ENCODE measurements around the gene DGAT2.

DGAT2 gene

DNA sequence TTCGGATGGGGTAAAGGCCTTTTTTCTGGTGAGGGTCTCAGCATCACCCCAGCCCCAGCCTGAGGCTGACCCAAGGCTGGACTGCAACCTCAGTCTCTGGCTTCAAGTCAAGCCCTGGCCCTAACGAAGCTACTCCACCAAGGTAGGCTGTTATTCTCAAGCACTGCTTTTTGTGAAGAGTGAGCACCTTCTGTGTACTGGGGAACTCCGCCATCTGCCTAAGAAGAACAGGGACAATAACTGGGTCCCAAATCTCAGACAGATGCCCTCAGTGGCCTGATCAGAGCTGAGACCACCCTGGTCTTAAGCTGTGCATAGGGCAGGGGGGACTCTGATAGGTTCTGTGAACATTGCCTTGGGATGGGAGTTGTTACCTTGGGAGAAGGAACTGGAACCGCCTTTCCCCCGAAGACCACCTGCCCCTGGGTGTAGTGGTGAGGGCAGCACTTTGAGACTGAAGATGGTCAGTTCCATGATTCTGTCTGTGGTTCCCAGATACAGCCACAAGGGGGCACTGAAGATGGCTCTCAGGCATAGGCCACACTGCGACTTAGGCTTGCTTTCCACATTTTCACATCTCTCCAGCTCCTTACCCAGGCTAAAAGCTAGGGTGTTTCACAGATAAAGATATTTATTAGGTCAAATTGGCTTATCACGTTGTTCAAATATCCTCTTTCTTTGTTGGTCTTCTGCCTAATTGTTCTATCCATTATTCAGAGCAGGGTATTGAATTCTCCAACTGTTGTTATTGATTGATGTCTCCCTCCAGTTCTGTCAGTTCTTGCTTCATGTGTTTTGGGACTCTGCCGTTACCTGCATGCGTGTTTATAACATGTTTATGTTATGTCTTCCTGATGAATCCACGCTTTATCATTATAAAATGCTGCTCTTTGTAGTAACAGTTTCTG lies 34.6 kb downstream of the DGAT2 start:
- peak; percentile 80 to 83 for DNase-seq

DNA sequence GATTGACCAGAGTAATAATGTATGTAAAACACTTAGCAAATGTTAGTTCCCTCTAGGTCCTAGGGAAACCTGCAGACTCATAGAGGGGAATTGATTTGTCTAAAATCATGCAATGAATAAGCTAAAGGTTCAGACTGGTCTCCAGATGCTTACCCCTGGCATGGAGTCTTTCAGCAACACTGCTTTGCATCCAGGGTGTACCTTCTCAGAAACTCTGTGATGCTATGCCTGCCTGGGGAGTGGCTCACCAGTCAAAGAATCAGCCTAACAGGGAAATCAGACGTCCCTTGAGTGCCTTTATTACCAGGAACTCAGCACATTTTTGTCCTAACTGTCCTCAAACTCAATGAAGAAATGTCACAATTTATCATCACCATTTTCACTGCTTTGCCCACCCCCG lies 40.5 kb downstream of the DGAT2 start:
- DNase-seq, result no peak

GRCh38 chr11:75809991-75810390 lies 41.4 kb downstream of the DGAT2 start:
- DNase-seq, result no peak

DNA sequence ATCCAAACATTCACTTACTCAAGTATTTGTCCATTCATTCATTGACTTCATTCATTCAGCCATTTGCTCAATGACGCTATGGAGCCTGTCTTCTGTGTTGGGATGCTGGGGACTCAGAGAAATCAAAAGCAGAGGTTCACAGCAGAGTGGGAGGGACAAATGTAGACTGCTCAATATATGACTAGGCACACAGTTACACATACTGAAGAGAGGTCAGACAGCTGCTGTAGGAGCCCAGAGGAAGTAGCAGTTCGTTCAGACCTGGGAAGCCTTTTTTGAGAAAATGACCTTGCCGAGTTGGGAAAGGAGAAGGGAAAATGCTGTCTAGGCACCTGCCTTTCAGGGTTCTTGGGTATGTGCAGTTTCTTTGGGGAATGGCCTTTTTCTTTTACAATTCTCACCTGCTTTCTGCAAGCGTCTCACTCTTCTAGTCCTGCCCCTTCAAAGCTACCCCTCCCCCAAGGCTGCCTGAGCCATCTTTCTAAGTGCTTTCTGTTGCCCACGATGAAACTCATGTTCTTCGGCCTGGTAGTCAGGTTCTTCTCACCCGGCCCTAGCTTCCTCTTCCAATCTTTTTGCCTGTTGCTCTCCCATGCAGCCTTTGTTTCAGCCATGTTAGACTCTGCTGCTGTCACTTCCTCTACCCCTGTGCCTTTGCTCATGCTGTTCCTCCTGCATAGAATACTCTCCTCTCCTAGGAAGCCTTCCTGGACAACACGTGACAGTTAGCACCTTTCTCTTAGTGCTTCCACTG lies 42.2 kb downstream of the DGAT2 start:
- DNase-seq, result no peak

GRCh38 chr11:75811485-75811884 lies 42.9 kb downstream of the DGAT2 start:
- DNase-seq, result no peak

DNA sequence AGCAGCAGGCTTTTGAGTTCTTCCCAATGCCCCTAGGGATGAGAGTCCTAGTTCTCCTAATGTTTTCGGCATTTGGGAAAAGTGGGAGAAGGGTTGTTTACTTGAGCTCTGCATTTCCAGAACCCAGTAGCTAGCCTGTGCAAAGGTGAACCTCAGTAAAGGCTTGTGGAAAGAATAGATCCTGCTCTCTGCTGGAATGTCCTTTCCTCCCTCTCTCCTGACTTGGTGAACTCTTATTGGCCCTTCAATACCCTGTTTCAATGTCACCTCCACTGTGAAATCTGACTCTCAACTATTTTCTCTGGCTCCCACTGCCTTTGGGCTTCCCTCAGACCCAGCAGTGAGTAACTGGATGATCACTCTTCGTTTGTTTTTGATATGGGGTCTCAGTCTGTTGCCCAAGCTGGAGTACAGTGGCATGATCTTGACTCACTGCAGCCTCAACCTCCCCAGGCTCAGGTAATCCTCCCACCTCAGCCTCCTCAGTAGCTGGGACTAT lies 44.0 kb downstream of the DGAT2 start:
- no peak for DNase-seq

- DNase-seq, result no peak
Measured at GRCh38 chr11:75813124-75813523, 44.5 kb downstream of the DGAT2 start.

GRCh38 chr11:75813622-75814039 lies 45.1 kb downstream of the DGAT2 start:
- DNase-seq, result no peak

- DNase-seq, result no peak
Measured at GRCh38 chr11:75814363-75814676, 45.7 kb downstream of the DGAT2 start.

GRCh38 chr11:75814677-75815344 lies 46.2 kb downstream of the DGAT2 start, which contains the start of gene UVRAG:
Gene UVRAG (plus strand): TSS chr11:75815210. CDS start chr11:75815408, 198 bp downstream.
- DNase-seq, result peak; percentile 98 to 99

- DNase-seq, result peak; percentile 38 to 43
Measured at GRCh38 chr11:75815345-75816168, 47.0 kb downstream of the DGAT2 start.

- DNase-seq, result no peak
Measured at GRCh38 chr11:75816561-75817239, 48.1 kb downstream of the DGAT2 start.

GRCh38 chr11:75820645-75821044 lies 52.1 kb downstream of the DGAT2 start:
- no peak for DNase-seq

GRCh38 chr11:75821202-75821601 lies 52.6 kb downstream of the DGAT2 start:
- no peak for DNase-seq

GRCh38 chr11:75822541-75822940 lies 54.0 kb downstream of the DGAT2 start:
- DNase-seq, result no peak

DNA sequence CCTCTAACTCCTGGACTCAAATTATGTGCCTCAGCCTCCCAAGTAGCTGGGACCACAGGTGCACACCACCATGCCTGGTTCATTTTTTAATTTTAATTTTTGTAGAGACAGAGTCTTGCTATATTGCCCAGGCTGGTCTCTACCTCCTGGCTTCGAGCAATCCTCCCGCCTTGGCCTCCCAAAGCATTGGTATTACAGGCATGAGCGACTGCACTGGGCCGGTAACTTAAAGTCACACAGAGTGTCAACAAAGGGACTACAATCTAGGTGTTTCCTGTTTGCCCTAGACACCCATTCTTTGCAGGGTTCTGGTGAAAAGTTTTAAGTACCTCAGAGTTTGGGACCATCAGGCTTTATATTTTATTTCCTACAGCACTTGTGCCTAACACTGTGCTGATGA lies 54.8 kb downstream of the DGAT2 start:
- DNase-seq, result no peak

DNA sequence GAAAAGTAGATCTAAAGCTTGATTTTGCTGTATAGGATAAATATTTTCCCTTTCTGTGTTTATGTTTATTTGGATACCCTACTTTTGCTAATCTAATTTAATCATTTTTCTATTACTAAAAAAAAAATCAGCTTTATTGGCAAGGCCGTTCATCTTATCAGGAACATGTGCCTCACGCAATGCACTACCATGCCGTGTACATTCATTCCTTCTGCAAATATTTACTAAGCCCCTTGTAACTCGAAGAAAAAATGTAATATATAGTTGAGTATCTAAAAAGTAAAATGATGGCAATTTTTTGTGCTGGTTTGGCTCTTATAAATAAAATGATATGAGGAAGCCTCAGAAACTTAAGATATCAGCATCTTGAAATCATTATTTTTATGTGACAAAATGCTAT lies 55.4 kb downstream of the DGAT2 start:
- DNase-seq, result no peak

GRCh38 chr11:75826461-75827230 lies 58.1 kb downstream of the DGAT2 start:
- DNase-seq, result no peak

GRCh38 chr11:75827562-75827961 lies 59.0 kb downstream of the DGAT2 start:
- DNase-seq, result no peak

- DNase-seq, result no peak
Measured at GRCh38 chr11:75831915-75832502, 63.4 kb downstream of the DGAT2 start.

DNA sequence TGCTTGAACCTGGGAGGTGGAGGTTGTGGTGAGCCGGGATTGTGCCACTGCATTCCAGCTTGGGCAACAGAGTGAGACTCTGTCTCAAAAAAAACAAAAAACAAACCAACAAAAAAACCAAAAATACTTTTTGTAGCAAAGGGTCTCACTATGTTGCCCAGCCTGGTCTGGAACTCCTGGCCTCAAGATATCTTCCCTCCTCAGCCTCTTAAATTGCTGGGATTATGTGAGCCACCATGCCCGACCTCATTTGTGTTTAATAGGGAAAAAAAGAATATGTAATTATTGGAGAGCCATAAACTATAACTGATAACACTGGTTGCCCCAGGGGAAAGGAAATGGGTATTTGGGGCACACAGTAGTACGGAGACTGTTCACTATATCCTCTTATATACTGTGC lies 66.2 kb downstream of the DGAT2 start:
- DNase-seq, result no peak
